Coronary artery (tissue), 2 donors: Measurements from ENCODE around the gene BEX4.

ENCODE experiments used
- DNase-seq: peaks from one replicate; pipeline ENCODE4 v3.0.0-alpha.2; 2017; ENCODE audit warnings: low spot score
- H3K27ac ChIP-seq, 2 donors: fragments of 200-600 bp; sonication (generic); one replicate each; pipeline ENCODE4 v1.5.1; 2016 to 2019
- H3K4me3 ChIP-seq: fragments of 200-600 bp; sonication (generic); 2 replicates; pipeline ENCODE4 v1.5.1; 2016; ENCODE audit warnings: mild to moderate bottlenecking, moderate library complexity
- TF ChIP-seq, protein P1 (sequence below): fragments of 200-600 bp; sonication (generic); IDR thresholded peaks from one replicate; pipeline ENCODE4 v1.5.1; 2019; ENCODE audit warnings: antibody characterized with exemption

Gene BEX4

DNA sequence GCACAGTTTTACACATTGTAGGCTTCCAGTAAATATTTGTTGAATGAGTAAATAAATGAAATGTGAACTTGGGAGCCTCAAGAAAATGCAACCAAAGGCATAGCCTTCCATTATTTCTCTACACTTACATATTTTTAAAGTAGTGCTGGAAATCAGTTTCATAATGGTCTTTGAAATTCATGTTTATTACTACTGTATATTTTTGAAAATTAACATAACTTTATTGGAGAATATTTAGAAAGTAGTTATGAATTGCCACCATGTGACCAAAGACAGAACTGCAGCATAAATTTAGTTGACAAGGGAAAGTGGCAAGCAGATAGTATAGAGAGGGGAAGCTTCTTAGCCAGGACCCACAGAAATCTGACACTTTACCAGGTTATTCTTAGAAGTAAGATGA lies 33.6 kb downstream of the BEX4 start:
- no peak overlapping the region for H3K27ac ChIP-seq
- no peak for DNase-seq
- TF ChIP-seq, protein P1, sequence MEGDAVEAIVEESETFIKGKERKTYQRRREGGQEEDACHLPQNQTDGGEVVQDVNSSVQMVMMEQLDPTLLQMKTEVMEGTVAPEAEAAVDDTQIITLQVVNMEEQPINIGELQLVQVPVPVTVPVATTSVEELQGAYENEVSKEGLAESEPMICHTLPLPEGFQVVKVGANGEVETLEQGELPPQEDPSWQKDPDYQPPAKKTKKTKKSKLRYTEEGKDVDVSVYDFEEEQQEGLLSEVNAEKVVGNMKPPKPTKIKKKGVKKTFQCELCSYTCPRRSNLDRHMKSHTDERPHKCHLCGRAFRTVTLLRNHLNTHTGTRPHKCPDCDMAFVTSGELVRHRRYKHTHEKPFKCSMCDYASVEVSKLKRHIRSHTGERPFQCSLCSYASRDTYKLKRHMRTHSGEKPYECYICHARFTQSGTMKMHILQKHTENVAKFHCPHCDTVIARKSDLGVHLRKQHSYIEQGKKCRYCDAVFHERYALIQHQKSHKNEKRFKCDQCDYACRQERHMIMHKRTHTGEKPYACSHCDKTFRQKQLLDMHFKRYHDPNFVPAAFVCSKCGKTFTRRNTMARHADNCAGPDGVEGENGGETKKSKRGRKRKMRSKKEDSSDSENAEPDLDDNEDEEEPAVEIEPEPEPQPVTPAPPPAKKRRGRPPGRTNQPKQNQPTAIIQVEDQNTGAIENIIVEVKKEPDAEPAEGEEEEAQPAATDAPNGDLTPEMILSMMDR, result no peak
- H3K4me3 ChIP-seq, result no peak overlapping the region

DNA sequence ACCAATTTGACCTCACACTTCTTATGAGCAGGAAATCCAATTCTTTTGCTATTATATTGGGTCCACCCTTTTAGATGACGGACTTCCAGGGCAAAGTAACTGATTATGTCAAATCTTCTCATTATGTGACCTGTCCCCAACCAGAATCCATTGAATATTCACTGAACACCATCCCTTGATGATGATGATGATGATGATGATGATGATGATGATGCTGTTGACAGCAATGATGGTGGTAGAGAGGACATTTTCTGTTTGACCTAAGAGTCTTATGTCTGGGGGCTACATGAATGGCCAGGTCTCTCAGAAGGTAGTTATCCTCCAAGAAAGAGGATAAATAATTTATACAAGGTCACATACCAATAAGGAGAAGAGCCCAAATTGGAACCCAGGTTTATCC lies 34.9 kb downstream of the BEX4 start:
- Histone ChIP-seq H3K27ac (no peak overlapping the region), H3K4me3 (no peak overlapping the region)
- TF ChIP-seq, protein P1, result no peak
- no peak for DNase-seq

DNA sequence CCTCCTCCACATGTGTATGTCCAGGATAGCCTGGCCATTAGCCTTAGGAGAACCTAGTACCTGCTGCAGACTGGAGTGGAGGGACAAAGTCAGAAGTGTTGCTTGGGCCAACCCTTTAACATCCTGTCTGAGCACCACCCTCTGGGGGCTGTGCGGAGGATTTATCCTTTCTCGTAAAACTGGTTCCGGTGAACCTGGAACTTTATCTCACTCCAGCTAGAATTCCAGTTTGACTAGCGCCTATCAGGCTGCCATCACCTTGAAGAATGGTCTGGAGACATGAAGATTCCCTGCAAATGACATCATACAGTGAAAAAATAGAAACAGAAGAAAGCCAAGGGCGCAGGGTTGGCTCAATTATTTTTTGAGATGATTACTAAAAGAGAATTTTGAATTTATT lies 36.1 kb downstream of the BEX4 start:
- no peak for DNase-seq

DNA sequence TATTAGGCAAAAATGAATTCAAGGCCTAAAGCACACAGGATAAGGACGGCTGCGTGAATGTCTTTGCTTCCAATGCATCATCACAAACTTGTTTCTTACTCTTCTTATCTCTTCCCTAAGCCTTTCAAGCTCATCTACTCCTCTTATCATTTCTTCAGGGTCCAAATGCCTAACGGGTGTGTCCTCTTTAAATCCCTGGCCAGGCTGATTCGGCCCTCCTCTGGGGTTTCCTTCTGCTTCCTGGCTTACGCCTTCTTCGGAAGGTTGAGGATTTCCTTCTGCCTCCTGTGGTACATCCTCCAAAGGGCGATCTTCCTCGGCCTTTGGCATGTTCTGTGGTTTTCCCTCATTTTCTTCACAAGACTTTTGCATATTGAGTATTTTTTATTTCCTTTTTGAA lies 38.7 kb downstream of the BEX4 start:
- Histone ChIP-seq H3K27ac (peak overlapping the region; percentile 77 to 90), H3K4me3 (peak overlapping the region; percentile 77)
- DNase-seq, result no peak

More for the DNA sequence above, 36.1 kb downstream of the BEX4 start:
- H3K27ac ChIP-seq, result no peak overlapping the region
- H3K4me3 ChIP-seq, result no peak overlapping the region
- TF ChIP-seq, protein P1, result no peak

DNA sequence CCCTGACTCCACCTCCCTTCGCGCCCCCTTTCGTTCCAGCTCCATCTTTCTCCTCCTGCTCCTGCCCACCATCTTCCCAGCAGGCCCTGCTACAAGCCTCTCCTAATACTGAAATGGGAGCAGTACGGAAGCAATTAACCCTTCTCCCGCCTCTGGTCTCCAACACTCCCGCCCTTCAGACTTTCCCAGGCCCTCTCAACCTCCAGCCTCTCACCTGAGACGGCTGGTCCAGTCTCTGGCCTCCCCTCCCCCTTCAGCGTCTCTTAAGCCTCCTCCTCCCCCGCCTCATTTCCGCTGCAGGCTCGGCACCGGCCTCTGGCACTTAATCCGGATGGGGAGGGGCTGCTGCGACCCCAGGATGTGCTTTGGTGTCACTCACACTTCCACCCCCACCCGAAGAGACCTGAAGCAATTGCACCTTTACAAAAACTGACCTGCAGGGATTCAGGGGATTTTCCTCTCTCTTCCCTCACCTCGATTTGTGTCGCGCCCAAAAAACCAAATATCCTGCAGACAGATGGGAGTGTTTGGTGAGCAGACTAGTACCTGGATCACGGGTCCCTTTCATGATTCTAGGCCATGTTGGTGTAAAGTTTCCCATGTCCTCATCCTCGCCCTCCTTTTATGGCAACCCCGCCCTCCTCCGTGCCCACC lies 39.4 kb downstream of the BEX4 start:
- H3K27ac ChIP-seq, result peak overlapping the region; percentile 77 to 90
- TF ChIP-seq, protein P1, result no peak
- DNase-seq, result no peak
- H3K4me3 ChIP-seq, result peak overlapping the region; percentile 77

More for the DNA sequence above, 38.7 kb downstream of the BEX4 start:
- TF ChIP-seq, protein P1, result no peak

DNA sequence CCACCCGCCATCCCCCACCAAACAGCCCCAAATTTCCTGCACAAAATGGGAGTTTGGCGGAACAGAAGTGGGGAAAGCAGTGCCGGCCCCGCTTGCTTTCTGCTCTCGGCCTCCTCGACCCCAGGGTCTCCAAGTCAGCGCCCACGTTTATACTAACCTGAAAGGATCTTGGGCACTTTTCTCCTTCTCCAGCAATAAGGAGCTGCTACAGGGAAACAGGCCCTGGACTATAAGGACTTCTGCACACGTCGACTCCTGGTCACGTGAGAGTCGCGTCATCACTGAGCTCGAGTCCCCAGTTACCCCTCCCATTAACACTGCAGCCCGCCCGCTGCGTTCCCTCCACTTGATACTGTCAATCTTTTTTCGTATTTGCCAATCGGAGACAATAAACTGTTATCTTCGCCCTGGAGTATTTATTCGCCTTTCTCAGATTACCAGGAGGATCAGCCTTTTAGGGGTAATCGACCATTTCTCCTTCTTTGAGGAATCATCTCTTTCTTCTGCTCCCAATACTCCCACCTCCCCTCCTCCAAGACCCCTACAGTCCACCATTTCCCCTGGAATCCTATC lies 40.1 kb downstream of the BEX4 start, which contains the start of gene TCEAL8:
Gene TCEAL8 (minus strand): TSS at position 235 of the 573 bp plus-strand sequence. CDS start 1,176 bp downstream, outside the sequence.
- DNase-seq, result peak; percentile 86
- Histone ChIP-seq H3K4me3 (peak within 1 kb of the TSS; percentile 77), H3K27ac (peak within 1 kb of the TSS; percentile 77 to 90)
- TF ChIP-seq, protein P1, result no peak

DNA sequence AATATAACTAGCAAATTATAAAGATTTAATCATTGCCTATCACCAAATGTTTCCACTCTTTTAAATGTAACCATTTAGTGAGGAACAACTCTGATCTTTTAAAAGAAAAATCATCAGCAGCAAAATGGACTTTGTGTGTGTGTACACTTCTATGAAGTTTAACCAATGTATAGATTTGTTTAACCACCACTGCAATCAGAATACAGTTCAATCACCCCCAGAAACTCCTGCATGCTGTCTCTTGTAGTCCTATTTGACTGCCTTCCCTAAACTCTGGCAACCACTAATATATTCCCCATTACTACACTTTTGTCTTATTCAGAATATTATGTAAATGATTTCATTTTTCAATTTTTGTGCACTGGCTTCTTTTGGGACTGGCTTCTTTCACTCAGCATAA lies 41.7 kb downstream of the BEX4 start:
- TF ChIP-seq, protein P1, result no peak
- DNase-seq, result no peak
- no peak overlapping the region for H3K4me3 ChIP-seq
- no peak overlapping the region for H3K27ac ChIP-seq
